Placental pericyte (primary cell): ENCODE results near the gene ABCC11. TPM values are rescaled to one million over a fixed set of nuclear protein-coding genes. Genes with fewer than 3 reads are reported as not detected.

Experiments used
- total RNA-seq: library from RNA; depleted of rRNA; stranded (reverse); fragments of >200 nt; gene quantifications from 2 replicates; pipeline ENCODE4 v1.2.3, GENCODE V29; 2012

Gene ABCC11
- under 0.01 TPM in 2 replicates for total RNA-seq

DNA sequence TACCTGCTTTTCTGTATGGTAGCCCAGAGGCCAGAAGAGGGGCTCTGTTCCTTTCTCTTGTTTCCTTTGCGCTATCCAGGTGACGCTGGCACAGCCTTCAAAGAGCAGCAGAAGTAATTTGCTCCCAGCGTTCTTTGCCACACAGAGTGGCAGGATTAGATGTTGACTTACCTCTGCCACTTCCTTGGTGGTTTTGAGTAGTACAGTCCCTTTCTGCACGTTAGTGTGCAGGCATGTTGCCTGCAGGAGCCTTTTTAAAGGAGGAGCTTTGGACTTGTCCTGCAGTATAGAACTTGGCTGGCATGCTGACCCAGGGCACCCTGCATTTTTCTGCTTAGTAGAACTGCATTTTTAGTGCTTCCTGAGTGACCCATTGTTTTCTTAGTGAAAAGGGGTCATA lies at the start of gene ABCC11:
Gene ABCC11, minus strand, starts transcription at position 229 of the 400 bp plus-strand sequence. CDS start 15,618 bp downstream, outside the sequence.

DNA sequence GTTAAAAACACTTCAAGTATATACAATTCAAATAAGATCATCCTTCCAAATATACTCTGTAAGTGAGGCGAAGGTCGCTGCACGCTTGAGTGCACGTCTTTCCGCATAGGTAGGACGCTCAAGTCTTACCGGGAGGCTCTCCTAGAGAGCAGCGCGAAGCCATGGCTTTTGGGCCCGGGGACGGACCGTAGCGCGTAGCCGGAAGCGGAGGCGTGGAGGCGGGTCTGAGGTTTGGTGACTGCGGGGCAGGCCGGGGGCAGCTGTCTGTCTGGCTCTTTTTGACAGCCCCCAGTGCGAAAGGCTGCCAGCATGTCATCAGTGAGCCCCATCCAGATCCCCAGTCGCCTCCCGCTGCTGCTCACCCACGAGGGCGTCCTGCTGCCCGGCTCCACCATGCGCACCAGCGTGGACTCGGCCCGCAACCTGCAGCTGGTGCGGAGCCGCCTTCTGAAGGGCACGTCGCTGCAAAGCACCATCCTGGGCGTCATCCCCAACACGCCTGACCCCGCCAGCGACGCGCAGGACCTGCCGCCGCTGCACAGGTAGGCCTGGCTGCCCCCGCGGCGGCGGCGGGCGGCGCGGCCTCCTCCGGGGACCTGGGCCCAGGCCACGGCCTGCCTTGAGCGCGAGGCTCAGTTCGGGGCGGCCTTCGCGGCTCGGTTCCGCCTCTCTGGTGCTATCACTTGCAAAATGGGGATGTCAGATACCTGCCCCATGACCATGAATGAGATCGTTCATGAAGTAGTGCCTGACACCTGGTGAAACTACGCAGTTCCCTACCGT lies 3.1 kb downstream of the ABCC11 start, which contains the start of gene LONP2:
Gene LONP2, plus strand, starts transcription at position 221 of the 783 bp plus-strand sequence. Its CDS starts 89 bp downstream, at position 310.

DNA sequence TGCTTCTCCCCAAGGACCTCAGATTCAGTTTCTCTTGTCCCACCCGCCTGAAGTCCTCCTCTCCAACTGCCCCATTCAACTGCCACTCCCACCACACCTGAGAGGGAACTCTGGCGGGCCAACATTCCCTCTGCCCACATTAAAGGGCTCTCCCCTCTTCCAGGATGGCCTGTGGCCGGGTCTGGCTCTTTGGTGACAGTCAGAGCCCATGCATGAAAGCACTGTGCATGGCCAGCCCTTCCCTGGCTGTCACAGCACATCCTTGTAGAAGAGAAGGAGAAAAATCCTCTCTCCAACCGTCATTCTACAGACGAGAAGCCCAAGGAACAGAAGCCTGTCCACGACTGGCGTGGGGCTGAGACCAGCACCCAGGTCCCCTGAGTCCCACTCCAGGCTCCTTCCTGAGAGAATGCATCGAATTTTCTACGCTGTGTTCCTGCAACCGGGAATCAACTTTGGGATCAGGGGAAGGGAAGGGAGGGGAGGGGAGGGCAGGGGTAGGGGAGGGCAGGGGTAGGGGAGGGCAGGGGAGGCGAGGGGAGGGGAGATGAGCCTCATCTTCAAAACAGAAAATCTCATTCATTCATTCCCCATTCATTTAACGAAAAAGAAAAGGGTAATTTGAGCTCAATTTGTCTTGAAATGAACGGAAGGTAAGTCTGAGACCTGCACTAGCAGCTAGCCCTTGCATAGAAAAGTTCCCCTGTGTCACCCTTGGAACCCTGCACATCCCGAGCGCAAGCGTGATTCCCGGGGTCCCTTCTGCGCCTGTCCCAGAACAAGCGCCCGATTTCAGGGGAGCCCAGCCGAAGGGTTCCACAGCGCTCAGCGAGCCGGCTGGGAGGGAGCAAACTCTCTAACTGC lies 91.2 kb downstream of the ABCC11 start, which contains the start of gene ABCC12:
Gene ABCC12, minus strand, starts transcription at position 68 of the 864 bp plus-strand sequence. CDS start 9,569 bp downstream, outside the sequence.

Other genes with a start within 250 kb of the ABCC11 start
- 0.14 TPM in 1 of 2 replicates, not detected in the other for gene ABCC12, start 91.5 kb downstream of the ABCC11 start, total RNA-seq
- gene LONP2, start 3.2 kb downstream of the ABCC11 start, total RNA-seq = 37.9 and 69.4 TPM in 2 replicates
- 24.9 and 31.3 TPM in 2 replicates for gene SIAH1, start 137.9 kb upstream of the ABCC11 start, total RNA-seq